B cell (primary cell): Measurements from ENCODE around the gene NAV1. TPM values are rescaled to one million over a fixed set of nuclear protein-coding genes. Genes with fewer than 3 reads are reported as not detected.

Source experiments
- ATAC-seq: fragments of 200-7000 bp; cut with Tn5 transposase; one replicate; pipeline ENCODE4 v1.10.0; 2021; ENCODE audit warnings: low read depth, mild to moderate bottlenecking, moderate number of reproducible peaks, moderate library complexity
- CTCF ChIA-PET: fragments of 350-600 bp; sonication (Branson Sonifier 250); formaldehyde crosslinking; loops from one replicate; lab custom pipeline; 2021; ENCODE audit warnings: antibody characterized with exemption, inconsistent platforms; lab: Charles Lee
- POLR2A ChIA-PET: fragments of 350-600 bp; sonication (Branson Sonifier 250); formaldehyde crosslinking; loops from one replicate; lab custom pipeline; 2021; ENCODE audit warnings: antibody characterized with exemption; lab: Charles Lee
- DNase-seq: peaks from one replicate; pipeline ENCODE4 v3.0.0; 2013
- H2AFZ ChIP-seq: 2 replicates; pipeline ENCODE4 v1.6.1; 2012; ENCODE audit warnings: mild to moderate bottlenecking, low read depth, low read length; ENCODE audit not compliant: insufficient read depth, poor library complexity, severe bottlenecking
- H3K27ac ChIP-seq, 2 donors: 1 replicate in 1 of 2; 2 replicates in 1 of 2; pipeline ENCODE4 v1.5.1; 2012 to 2013; ENCODE audit warnings: low read length in 2 of 2, mild to moderate bottlenecking in 2 of 2, moderate library complexity in 1 of 2
- H3K27me3 ChIP-seq, 4 experiments: fragments of 200-600 bp in 1 of 4; sonication (generic) in 1 of 4; replicated peaks in 1 of 4; 1 replicate in 2 of 4; 2 replicates in 2 of 4; pipeline versions ENCODE4 v1.6.1 to v1.7.0; 2013 to 2016; ENCODE audit warnings: low read length in 3 of 4, mild to moderate bottlenecking in 2 of 4, mixed read lengths in 1 of 4, moderate library complexity in 1 of 4; ENCODE audit not compliant: insufficient read depth in 4 of 4, control insufficient read depth in 3 of 4; ENCODE audit errors: control extremely low read depth in 1 of 4
- H3K36me3 ChIP-seq, 2 experiments: replicated peaks in 1 of 2; 1 replicate in 1 of 2; 2 replicates in 1 of 2; pipeline versions ENCODE4 v1.6.1 to v1.7.1; 2013; ENCODE audit warnings: low read length in 1 of 2; ENCODE audit not compliant: insufficient read depth in 2 of 2, control insufficient read depth in 1 of 2; ENCODE audit errors: control extremely low read depth in 1 of 2, extremely low read depth in 1 of 2
- H3K4me1 ChIP-seq, 2 donors: fragments of 200-600 bp in 1 of 2; sonication (generic) in 1 of 2; 1 replicate in 1 of 2; 2 replicates in 1 of 2; pipeline versions ENCODE4 v1.5.1 to v1.6.1; 2013 to 2017; ENCODE audit warnings: low read length in 2 of 2; ENCODE audit not compliant: control insufficient read depth in 2 of 2, insufficient read depth in 2 of 2
- H3K4me2 ChIP-seq: replicated peaks from 2 replicates; pipeline ENCODE3; 2012; ENCODE audit warnings: mild to moderate bottlenecking, low read depth, low read length; ENCODE audit not compliant: poor library complexity, severe bottlenecking
- H3K4me3 ChIP-seq, 5 experiments: fragments of 200-600 bp in 1 of 5; sonication (generic) in 1 of 5; 1 replicate in 3 of 5; 2 replicates in 2 of 5; pipeline versions ENCODE4 v1.5.1 to v1.7.0; 2011 to 2016; ENCODE audit warnings: low read length in 4 of 5, mild to moderate bottlenecking in 4 of 5, low read depth in 2 of 5, control low read depth in 1 of 5, moderate library complexity in 1 of 5; ENCODE audit not compliant: insufficient read depth in 1 of 5; ENCODE audit errors: control extremely low read depth in 1 of 5, extremely low read depth in 1 of 5
- H3K79me2 ChIP-seq: fragments of 200-600 bp; sonication (generic); one replicate; pipeline ENCODE4 v1.6.0; 2016; ENCODE audit warnings: low read length; ENCODE audit not compliant: control insufficient read depth, insufficient read depth
- H3K9ac ChIP-seq: fragments of 200-600 bp; sonication (generic); 2 replicates; pipeline ENCODE4 v1.6.1; 2017; ENCODE audit warnings: mild to moderate bottlenecking, low read length, moderate library complexity
- H3K9me3 ChIP-seq, 3 donors: one replicate each; pipeline versions ENCODE4 v1.6.1 to v1.7.1; 2013; ENCODE audit warnings: low read length in 2 of 3; ENCODE audit not compliant: control insufficient read depth in 2 of 3, insufficient read depth in 1 of 3; ENCODE audit errors: control extremely low read depth in 1 of 3
- H4K20me1 ChIP-seq: 2 replicates; pipeline ENCODE4 v1.6.0; 2012; ENCODE audit warnings: mild to moderate bottlenecking, low read length; ENCODE audit not compliant: insufficient read depth, control insufficient read depth, poor library complexity, severe bottlenecking
- H3K27ac Mint-ChIP-seq: one replicate; pipeline ENCODE4 v1.8.0; 2021; ENCODE audit warnings: mixed read lengths
- H3K27me3 Mint-ChIP-seq: one replicate; pipeline ENCODE4 v1.8.0; 2021; ENCODE audit warnings: mixed read lengths
- H3K4me1 Mint-ChIP-seq: one replicate; pipeline ENCODE4 v1.8.0; 2021; ENCODE audit warnings: mixed read lengths
- H3K4me3 Mint-ChIP-seq: one replicate; pipeline ENCODE4 v1.8.0; 2021; ENCODE audit warnings: mixed read lengths
- H3K9me3 Mint-ChIP-seq: one replicate; pipeline ENCODE4 v1.8.0; 2022; ENCODE audit warnings: mixed read lengths; ENCODE audit not compliant: insufficient read depth
- EZH2 ChIP-seq: IDR thresholded peaks from 2 replicates; pipeline ENCODE4 v1.6.1; 2012; ENCODE audit warnings: borderline replicate concordance, low read depth, mild to moderate bottlenecking, moderate library complexity, low read length; ENCODE audit not compliant: insufficient read depth, poor library complexity, severe bottlenecking
- WGBS: methylation state at CpG from one replicate; pipeline ENCODE4 v1.1.5; 2013; ENCODE audit warnings: missing lambda C conversion rate; ENCODE audit not compliant: insufficient coverage; 5-methylcytosine and 5-hydroxymethylcytosine counted together
- intact Hi-C: fragments of 100-400 bp; cut with micrococcal nuclease; formaldehyde crosslinking; loops from one replicate; pipeline ENCODE4 v1.10.0; 2022
- polyA plus RNA-seq: library from polyadenylated mRNA; depleted of rRNA; stranded (reverse); fragments of >200 nt; gene quantifications from 2 replicates; pipeline ENCODE4 v1.2.3, GENCODE V29; 2012
- total RNA-seq, 2 donors: library from RNA; stranded (reverse); fragments of 120-200 nt in 1 of 2; gene quantifications; 1 replicate in 1 of 2; 2 replicates in 1 of 2; pipeline versions ENCODE4 v1.2.3 to v1.2.4, GENCODE V29; 2013 to 2022
- TF ChIP-seq, protein P1 (sequence below): fragments of 200-600 bp; IDR thresholded peaks from one replicate; pipeline ENCODE4 v1.8.0; 2022; ENCODE audit warnings: antibody characterized with exemption, mild to moderate bottlenecking

Gene NAV1
- total and polyA plus RNA-seq, 2 donors (not counting 1 experiment from before 2014, with no cell fraction given): 1.5 to 4.3 TPM

DNA sequence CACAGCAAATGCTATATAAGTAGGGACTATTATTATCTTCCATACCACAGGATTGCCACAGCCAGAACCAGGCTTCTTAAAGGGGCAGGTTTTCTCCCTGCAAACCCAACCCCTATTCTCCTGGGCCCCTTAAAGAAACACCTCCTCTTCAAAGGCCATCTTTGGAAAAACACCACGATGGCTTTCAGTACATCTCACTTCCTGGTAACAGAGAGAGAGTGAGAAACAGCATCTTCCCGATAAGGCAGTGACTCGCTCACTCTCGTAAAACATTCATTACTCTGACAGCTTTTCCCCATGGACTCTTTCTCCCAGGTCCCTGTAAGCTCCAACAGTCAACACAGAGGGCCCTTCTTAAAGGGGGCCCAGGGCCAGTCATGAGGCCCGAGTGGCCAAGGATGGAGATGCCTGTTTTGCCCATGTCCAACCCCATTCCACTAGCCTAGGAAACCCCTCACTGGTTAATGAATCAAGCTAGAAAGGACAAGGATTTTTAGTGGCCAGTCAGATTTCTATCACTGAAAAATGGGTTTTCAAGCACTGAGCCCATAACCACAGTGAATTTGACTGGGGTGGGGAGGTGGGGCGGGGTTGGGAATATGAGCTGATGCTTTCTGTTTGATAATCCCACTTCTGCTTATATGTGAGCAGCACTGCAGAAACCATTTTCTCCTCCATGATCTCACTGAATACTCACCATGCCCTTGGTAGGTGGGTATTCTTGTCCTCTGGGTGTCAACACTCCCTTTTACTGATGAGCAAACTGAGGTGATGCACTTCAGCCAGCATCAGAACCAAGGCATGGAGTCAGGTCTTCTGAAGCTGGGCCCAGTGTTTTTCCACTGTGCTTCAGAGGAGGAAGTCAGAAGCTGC lies 3.6 kb upstream of the NAV1 start:
- 48% methylated on average over 4 of the region's 6 CpGs for WGBS
- ATAC-seq: no peak
- Histone ChIP-seq H3K9me3 (peaks cover 0 to 10% (median 0%) of the 10 kb centered on the region in 3 donors), H3K27me3 (peaks cover 0 to 42% (median 28%) of the 10 kb centered on the region in 4 experiments), H3K27ac (no peak overlapping the region), H3K4me1 (peaks cover 20 to 30% of the 10 kb centered on the region in 2 donors), H4K20me1 (no peaks in the 10 kb centered on the region), H3K79me2 (no peaks in the 10 kb centered on the region), H3K9ac (no peak overlapping the region), H3K36me3 (no peaks in the 10 kb centered on the region), H2AFZ (no peak overlapping the region), H3K4me2 (no peak overlapping the region), H3K4me3 (no peak overlapping the region)
- peaks cover 33% of the 10 kb centered on the region for H3K27me3 Mint-ChIP-seq
- POLR2A ChIA-PET: no interaction called here
- TF ChIP-seq EZH2: no peak
- TF ChIP-seq, protein P1, sequence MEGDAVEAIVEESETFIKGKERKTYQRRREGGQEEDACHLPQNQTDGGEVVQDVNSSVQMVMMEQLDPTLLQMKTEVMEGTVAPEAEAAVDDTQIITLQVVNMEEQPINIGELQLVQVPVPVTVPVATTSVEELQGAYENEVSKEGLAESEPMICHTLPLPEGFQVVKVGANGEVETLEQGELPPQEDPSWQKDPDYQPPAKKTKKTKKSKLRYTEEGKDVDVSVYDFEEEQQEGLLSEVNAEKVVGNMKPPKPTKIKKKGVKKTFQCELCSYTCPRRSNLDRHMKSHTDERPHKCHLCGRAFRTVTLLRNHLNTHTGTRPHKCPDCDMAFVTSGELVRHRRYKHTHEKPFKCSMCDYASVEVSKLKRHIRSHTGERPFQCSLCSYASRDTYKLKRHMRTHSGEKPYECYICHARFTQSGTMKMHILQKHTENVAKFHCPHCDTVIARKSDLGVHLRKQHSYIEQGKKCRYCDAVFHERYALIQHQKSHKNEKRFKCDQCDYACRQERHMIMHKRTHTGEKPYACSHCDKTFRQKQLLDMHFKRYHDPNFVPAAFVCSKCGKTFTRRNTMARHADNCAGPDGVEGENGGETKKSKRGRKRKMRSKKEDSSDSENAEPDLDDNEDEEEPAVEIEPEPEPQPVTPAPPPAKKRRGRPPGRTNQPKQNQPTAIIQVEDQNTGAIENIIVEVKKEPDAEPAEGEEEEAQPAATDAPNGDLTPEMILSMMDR: no peak
- H3K9me3 Mint-ChIP-seq: no peaks in the 10 kb centered on the region
- intact Hi-C loops: no loop called here
- H3K4me1 Mint-ChIP-seq: peaks cover 20% of the 10 kb centered on the region
- CTCF ChIA-PET: interaction anchor here (1.0 to 2.7 kb wide), 3 partner anchors 22 to 88 kb away, joined by 3 to 14 read pairs (median 4); no protein-coding TSS in a partner anchor
- no peak overlapping the region for H3K27ac Mint-ChIP-seq
- DNase-seq: no peak
- no peak overlapping the region for H3K4me3 Mint-ChIP-seq

DNA sequence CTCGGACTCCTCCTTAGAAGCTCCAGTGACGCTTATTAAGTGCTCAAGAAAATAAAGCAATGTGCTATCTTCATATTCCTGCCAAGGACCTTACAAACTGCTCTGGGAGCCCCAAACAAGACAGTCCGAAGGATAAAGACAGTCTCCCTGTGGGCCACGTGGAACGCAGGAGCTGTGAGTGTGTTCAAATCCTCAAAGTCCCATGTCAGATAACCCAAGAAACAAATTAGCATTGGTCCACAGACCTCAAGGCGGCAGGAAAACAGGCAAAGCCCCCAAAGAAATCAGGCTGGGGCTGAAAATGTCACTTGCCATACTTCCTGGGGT lies 3.0 kb upstream of the NAV1 start:
- Histone ChIP-seq H4K20me1 (no peaks in the 10 kb centered on the region), H3K27ac (no peak overlapping the region), H3K36me3 (no peaks in the 10 kb centered on the region), H3K4me2 (no peak overlapping the region), H3K9ac (no peak overlapping the region), H3K9me3 (peaks cover 0 to 10% (median 0%) of the 10 kb centered on the region in 3 donors), H3K4me3 (no peak overlapping the region), H2AFZ (no peak overlapping the region), H3K79me2 (no peaks in the 10 kb centered on the region), H3K27me3 (peaks cover 0 to 47% (median 31%) of the 10 kb centered on the region in 4 experiments), H3K4me1 (peaks cover 22 to 35% of the 10 kb centered on the region in 2 donors)
- ChIA-PET CTCF (interaction anchor here (1.0 to 2.7 kb wide), 2 partner anchors 23 to 89 kb away, joined by 4 to 14 read pairs; no protein-coding TSS in a partner anchor), POLR2A (no interaction called here)
- H3K4me1 Mint-ChIP-seq: peaks cover 26% of the 10 kb centered on the region
- TF ChIP-seq EZH2: no peak
- TF ChIP-seq, protein P1: no peak
- intact Hi-C loops: no loop called here
- DNase-seq (no peak), ATAC-seq (no peak)
- no peak overlapping the region for H3K4me3 Mint-ChIP-seq
- peaks cover 38% of the 10 kb centered on the region for H3K27me3 Mint-ChIP-seq
- WGBS: 76% methylated on average over 6 of the region's 6 CpGs
- no peaks in the 10 kb centered on the region for H3K9me3 Mint-ChIP-seq
- no peak overlapping the region for H3K27ac Mint-ChIP-seq
